GM19438 (cell line): ENCODE measurements around the gene RAB3IP.
"Not testable (repeated sequence)": the region's sequence is repeated elsewhere in the genome, so short reads cannot be mapped to it uniquely, and the experiment has no call there.

Experiments used
- ATAC-seq: cut with Tn5 transposase; IDR thresholded peaks from one replicate; pipeline ENCODE4 v1.9.1; 2021; ENCODE audit warnings: low read depth; ENCODE audit not compliant: unreplicated experiment

The RAB3IP gene

DNA sequence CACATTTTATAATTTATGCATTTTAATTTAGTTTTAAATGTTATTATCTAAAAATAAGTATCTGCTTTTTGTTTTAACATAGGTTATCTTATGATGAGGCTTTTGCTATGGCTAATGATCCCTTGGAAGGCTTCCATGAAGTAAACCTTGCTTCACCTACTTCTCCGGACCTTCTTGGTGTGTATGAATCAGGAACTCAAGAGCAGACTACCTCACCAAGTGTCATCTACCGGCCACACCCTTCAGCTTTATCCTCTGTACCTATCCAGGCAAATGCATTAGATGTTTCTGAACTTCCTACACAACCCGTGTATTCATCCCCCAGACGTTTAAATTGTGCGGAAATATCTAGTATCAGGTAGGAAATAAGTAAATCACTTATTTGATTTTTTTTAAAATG, 16.6 kb downstream of the RAB3IP start:
- no peak for ATAC-seq

GRCh38 chr12:69756088-69756755, 17.6 kb downstream of the RAB3IP start:
- ATAC-seq, result no peak

- ATAC-seq, result no peak
Observed at GRCh38 chr12:69758105-69758504, 19.4 kb downstream of the RAB3IP start.

DNA sequence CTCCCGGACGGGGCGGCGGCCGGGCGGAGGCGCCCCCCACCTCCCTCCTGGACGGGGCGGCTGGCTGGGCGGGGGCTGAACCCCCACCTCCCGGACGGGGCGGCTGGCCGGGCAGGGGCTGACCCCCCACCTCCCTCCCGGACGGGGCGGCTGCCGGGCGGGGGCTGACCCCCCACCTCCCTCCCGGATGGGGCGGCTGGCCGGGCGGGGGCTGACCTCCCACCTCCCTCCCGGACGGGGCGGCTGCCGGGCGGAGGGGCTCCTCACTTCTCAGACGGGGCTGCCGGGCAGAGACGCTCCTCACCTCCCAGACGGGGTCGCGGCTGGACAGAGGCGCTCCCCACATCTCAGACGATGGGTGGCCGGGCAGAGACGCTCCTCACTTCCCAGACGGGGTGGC, 20.9 kb downstream of the RAB3IP start:
- not testable (repeated sequence) for ATAC-seq

DNA sequence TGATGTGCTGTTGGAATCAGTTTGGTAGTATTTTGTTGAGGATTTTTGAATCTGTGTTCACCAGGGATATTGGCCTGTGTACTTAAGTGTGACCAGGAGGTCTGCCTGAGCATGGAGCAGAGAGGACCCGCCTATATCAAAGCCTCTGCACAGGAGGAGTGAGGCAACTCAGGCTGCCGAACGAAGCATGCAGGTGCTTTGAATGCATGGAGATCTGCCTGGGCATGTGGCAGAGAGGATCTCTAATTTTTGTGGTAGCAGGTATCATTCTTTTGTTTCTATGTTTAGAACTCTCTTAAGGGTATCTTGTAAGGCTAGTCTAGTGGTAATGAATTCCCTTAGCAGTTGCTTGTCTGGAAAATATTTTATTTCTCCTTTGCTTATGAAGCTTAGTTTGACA, 26.9 kb downstream of the RAB3IP start:
- no peak for ATAC-seq

- no peak for ATAC-seq
Observed at GRCh38 chr12:69766260-69766659, 27.6 kb downstream of the RAB3IP start.

- no peak for ATAC-seq
Observed at GRCh38 chr12:69779928-69780327, 41.3 kb downstream of the RAB3IP start.

DNA sequence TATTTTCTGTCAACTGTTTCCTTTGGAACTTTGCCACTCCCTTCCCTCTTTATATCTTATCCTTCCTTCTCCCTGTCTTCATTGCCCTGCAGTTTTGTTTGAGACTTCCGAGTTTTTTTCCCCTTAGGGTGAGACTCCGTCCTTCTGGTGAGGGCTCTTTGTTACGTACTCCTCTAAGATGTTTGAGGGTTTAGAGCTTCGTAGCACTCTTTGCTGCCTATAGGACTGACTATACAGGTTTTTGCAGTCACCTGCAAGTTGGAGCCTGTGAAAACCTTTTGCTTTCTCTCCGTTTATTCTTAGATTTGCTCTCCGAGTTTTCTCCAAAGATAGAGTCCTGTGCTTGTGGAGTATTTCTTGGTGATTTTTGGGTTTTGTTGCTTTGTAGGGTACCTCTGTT, 44.7 kb downstream of the RAB3IP start:
- no peak for ATAC-seq

- ATAC-seq, result no peak
Observed at GRCh38 chr12:69789351-69789750, 50.7 kb downstream of the RAB3IP start.

GRCh38 chr12:69792533-69792932, 53.9 kb downstream of the RAB3IP start:
- no peak for ATAC-seq

- not testable (repeated sequence) for ATAC-seq
Observed at GRCh38 chr12:69807101-69807897, 68.6 kb downstream of the RAB3IP start.

DNA sequence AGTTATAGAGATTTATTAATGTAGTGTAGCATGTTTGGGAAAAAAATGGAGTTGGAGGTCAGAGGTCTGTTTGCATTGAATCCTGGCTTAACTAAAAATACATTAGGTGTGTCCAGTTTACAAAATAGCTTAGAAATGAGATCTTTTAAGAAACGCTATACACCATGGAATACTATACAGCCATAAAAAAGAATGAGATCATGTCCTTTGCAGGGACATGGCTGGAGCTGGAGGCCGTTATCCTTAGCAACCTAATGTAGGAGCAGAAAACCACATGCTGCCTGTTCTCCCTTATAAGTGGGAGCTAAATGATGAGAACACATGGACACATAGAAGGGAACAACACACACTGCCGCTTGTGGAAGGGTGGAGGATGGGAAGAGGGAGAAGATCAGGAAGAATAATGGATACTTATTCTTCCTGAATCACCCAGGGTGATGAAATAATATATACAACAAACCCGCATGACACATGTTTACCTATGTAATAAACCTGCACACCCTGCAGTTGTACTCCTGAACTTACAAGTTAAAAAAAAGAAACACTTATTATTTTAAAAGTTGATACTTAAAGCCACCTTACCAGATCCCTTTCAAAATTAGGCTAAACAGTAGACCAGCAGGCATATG, 72.3 kb downstream of the RAB3IP start:
- no peak for ATAC-seq

DNA sequence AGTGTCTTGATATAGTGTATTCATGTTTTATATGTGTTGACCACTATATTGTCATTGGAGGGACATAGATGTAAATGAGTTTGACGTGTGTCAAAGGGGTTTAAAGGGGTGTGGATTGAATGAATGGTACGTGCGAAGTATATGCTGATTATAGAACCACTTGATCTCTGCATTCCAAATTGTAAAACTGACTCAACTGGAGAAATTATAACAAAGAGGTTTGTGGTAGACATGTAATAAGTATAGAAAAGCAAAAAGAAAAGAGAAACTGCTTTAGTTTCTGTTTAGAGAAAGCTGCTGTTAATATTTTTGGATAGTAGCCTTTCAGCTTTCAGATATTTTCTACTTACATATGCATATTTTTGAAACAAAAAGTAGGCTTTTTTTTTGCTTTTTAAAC, 77.4 kb downstream of the RAB3IP start:
- ATAC-seq, result no peak

DNA sequence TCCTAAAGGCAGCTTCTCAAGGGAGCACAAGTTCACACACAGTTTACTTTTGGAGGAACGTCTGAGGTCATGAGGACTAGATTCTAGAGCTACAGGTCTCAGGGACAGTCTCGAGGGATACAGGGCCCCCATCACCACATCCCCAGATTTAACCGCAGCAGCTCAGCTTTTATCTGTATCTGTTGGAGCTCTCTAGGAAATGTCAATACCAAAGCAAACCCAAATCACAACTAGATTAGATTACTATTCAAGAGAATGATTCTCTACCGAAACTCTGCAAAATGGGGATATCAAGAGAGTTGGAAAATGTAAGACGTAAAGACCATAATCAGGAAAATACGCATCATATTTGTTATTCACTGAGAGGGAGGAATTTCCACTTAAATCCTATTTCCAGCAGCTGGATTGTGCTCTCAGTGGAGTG, 82.4 kb downstream of the RAB3IP start:
- no peak for ATAC-seq

DNA sequence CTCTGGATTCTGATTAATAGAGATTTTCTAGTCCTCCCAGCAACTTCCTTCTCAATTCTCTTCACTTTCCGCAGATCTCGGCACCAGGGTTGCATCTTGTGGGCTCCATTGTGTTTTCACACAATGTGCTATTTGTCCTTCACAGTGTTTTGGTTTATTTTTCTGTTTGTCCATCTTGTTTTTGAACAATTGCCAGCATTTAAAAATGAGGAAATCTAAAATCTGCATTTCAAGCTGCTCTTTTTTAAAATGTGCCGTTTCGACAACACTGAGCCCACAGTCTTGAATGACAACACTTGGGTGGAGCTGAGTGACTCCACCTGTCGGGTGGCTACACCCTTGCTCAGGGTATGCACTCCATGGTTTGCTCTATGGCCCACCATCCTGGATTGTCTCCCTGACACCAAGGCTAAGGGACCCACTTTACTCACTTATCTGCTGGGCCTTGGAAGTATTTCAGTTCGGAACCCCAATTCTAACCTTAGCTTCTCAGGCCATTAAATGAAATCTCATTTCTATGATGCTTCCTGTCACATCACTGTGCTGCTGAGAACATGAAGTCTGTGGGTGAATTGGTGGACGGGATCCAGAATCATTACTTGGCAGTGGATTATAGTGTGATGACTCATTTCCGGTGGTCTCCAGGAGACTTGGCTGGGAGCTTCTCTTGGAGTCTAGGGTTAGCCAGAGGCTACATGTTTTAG, 82.9 kb downstream of the RAB3IP start:
- ATAC-seq, result no peak

GRCh38 chr12:69822201-69822860, 83.7 kb downstream of the RAB3IP start:
- ATAC-seq, result no peak

GRCh38 chr12:69824028-69824427, 85.4 kb downstream of the RAB3IP start:
- ATAC-seq, result no peak

DNA sequence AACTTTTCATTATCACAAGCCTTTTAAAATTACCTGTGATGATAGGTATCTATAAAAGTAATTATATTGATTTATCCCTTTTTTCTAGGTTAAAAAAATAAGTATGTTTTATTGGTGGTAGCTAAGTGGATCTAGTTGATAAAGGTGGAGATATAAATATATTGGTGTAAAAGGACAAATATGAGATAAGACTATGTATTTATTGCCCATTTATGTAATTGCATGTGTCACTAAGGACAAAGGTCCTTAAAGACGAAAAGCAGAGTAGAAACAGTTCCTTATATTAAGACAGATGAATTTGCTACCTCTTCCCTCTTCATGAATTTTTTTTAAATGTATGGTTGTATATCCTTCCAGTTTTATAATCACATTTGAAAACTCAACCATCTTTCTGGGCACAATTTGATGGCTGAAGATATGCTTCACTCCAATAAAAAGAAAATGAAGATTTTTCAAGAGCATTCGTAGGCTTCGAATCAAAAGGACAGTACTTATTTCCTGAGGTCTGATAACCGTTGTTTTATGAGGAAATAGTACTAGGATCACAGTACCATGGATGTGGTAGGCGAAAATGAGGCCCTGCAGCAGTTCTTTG, 86.4 kb downstream of the RAB3IP start, which contains the start of gene MYRFL:
TSS of gene MYRFL (plus strand) at position 262 of the 595 bp plus-strand sequence. CDS start at position 553, 291 bp downstream.
- no peak for ATAC-seq

DNA sequence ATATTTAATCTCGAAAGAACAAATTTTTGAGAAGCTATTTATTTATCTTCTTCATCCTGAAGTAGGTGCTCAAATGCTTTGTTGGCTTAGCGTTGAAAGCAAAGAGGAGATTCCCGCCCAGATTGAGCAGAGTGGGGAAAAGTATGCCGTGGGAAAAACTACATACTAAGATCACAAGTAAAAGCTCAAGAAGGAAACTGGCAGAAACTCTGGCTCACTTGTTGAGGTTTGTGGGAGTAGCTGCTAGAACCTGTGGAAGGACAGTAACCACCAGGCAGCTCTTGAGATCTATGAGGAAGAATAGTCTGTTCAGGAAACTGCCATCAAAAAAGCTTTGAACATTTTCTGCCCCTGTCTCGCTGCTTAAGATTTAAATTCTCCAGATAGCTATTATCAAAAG, 90.2 kb downstream of the RAB3IP start:
- no peak for ATAC-seq

DNA sequence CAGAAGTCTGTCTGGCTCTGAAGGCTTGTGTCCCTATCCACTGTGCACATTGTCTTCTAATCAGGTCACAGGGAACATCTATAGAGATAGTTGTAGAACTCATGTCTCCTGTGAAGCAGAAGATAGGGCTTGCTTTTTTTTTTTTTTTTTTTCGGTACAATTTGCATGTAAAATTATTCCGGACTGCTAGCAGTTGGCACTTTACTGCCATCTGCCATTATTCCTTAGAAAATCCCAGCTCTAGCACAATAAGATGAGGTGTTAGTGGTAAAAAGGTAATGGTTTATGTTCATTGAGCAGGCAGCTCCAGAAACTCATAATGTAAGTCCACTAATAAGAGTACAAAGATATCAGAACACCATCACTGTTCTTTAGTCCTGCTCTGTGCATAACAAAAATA, 95.0 kb downstream of the RAB3IP start:
- no peak for ATAC-seq
